Measurements from ENCODE around the gene WDR64. TPM values are rescaled to one million over a fixed set of nuclear protein-coding genes. Genes with fewer than 3 reads are reported as not detected.

Gene WDR64
- total RNA-seq, 1 experiment from 2014 or later: not detected

- H3K9me3 ChIP-seq (ENCODE audit: insufficient read depth, low read depth): no peaks in the 10 kb centered on the region
- no peak overlapping the region for H2AFZ ChIP-seq
- TF ChIP-seq EZH2 (IDR thresholded peaks at IDR 0.05; ENCODE audit: low read depth) (no peak), CTCF (conservative IDR thresholded peaks at IDR 0.05) (no peak)
- no peak overlapping the region for H3K4me3 ChIP-seq
- no peaks in the 10 kb centered on the region for H3K9me2 ChIP-seq (ENCODE audit: insufficient read depth)
- no peaks in the 10 kb centered on the region for H4K20me1 ChIP-seq (ENCODE audit: insufficient read depth)
- H3K36me3 ChIP-seq (ENCODE audit: low read depth): no peaks in the 10 kb centered on the region
- no peak for DNase-seq
- no TSS peak for BruUV-seq (replicated peaks)
- ChIA-PET CTCF (no interaction called here), POLR2A (ENCODE audit: unreplicated experiment) (no interaction called here)
- no peaks in the 10 kb centered on the region for H3K79me2 ChIP-seq (ENCODE audit: low read depth)
- H3K4me2 ChIP-seq: no peak overlapping the region
- H3K27me3 ChIP-seq (ENCODE audit: insufficient read depth, low read depth): no peaks in the 10 kb centered on the region
- intact Hi-C loops (cut with micrococcal nuclease; ENCODE audit: unreplicated experiment): no loop called here
- H3K27ac ChIP-seq: no peak overlapping the region
- H3F3A ChIP-seq (ENCODE audit: insufficient read depth, low read depth): 0 out of 2 replicates have a peak, but pooled peaks cover 5% of the 10 kb centered on the region
- H3K4me1 ChIP-seq (replicated peaks; ENCODE audit: insufficient read depth): peaks cover 17% of the 10 kb centered on the region
Measured at GRCh38 chr1:241839369-241839979, 187.4 kb downstream of the WDR64 start.

- H3K4me2 ChIP-seq: no peak overlapping the region
- TF ChIP-seq CTCF (conservative IDR thresholded peaks at IDR 0.05) (no peak), EZH2 (IDR thresholded peaks at IDR 0.05; ENCODE audit: low read depth) (no peak)
- no peak for DNase-seq
- H3K9me3 ChIP-seq (ENCODE audit: insufficient read depth, low read depth): no peaks in the 10 kb centered on the region
- 0 out of 2 replicates have a peak, but pooled peaks cover 5% of the 10 kb centered on the region for H3F3A ChIP-seq (ENCODE audit: insufficient read depth, low read depth)
- H3K27me3 ChIP-seq (ENCODE audit: insufficient read depth, low read depth): no peaks in the 10 kb centered on the region
- ChIA-PET CTCF (no interaction called here), POLR2A (ENCODE audit: unreplicated experiment) (no interaction called here)
- H3K4me1 ChIP-seq (replicated peaks; ENCODE audit: insufficient read depth): peaks cover 17% of the 10 kb centered on the region
- no peaks in the 10 kb centered on the region for H3K36me3 ChIP-seq (ENCODE audit: low read depth)
- no peak overlapping the region for H3K27ac ChIP-seq
- no TSS peak for BruUV-seq (replicated peaks)
- intact Hi-C loops (cut with micrococcal nuclease; ENCODE audit: unreplicated experiment): no loop called here
- H3K4me3 ChIP-seq: no peak overlapping the region
- H4K20me1 ChIP-seq (ENCODE audit: insufficient read depth): no peaks in the 10 kb centered on the region
- H2AFZ ChIP-seq: no peak overlapping the region
- H3K9me2 ChIP-seq (ENCODE audit: insufficient read depth): no peaks in the 10 kb centered on the region
- H3K79me2 ChIP-seq (ENCODE audit: low read depth): no peaks in the 10 kb centered on the region
Measured at GRCh38 chr1:241840164-241840563, 188.1 kb downstream of the WDR64 start.

- no TSS peak for BruUV-seq (replicated peaks)
- Histone ChIP-seq H3K36me3 (ENCODE audit: low read depth) (no peaks in the 10 kb centered on the region), H3K9me3 (ENCODE audit: insufficient read depth, low read depth) (no peaks in the 10 kb centered on the region), H3K79me2 (ENCODE audit: low read depth) (no peaks in the 10 kb centered on the region), H3K4me2 (no peak overlapping the region), H4K20me1 (ENCODE audit: insufficient read depth) (no peaks in the 10 kb centered on the region), H2AFZ (no peak overlapping the region), H3K4me3 (no peak overlapping the region), H3K4me1 (replicated peaks; ENCODE audit: insufficient read depth) (peaks cover 17% of the 10 kb centered on the region), H3F3A (ENCODE audit: insufficient read depth, low read depth) (0 out of 2 replicates have a peak, but pooled peaks cover 5% of the 10 kb centered on the region), H3K9me2 (ENCODE audit: insufficient read depth) (no peaks in the 10 kb centered on the region), H3K27ac (no peak overlapping the region), H3K27me3 (ENCODE audit: insufficient read depth, low read depth) (no peaks in the 10 kb centered on the region)
- POLR2A ChIA-PET (ENCODE audit: unreplicated experiment): interaction anchor here (0.6 kb wide), 1 partner anchor 77 kb away, joined by 3 read pairs; no protein-coding TSS in a partner anchor
- CTCF ChIA-PET: no interaction called here
- intact Hi-C loops (cut with micrococcal nuclease; ENCODE audit: unreplicated experiment): no loop called here
- TF ChIP-seq CTCF (conservative IDR thresholded peaks at IDR 0.05) (no peak), EZH2 (IDR thresholded peaks at IDR 0.05; ENCODE audit: low read depth) (no peak)
- DNase-seq: no peak
Measured at GRCh38 chr1:241841691-241842090, 189.6 kb downstream of the WDR64 start.
